ENCODE results near the gene DDX3X.
"Not testable (repeated sequence)": the region's sequence is repeated elsewhere in the genome, so short reads cannot be mapped to it uniquely, and the experiment has no call there.

DDX3X gene

DNA sequence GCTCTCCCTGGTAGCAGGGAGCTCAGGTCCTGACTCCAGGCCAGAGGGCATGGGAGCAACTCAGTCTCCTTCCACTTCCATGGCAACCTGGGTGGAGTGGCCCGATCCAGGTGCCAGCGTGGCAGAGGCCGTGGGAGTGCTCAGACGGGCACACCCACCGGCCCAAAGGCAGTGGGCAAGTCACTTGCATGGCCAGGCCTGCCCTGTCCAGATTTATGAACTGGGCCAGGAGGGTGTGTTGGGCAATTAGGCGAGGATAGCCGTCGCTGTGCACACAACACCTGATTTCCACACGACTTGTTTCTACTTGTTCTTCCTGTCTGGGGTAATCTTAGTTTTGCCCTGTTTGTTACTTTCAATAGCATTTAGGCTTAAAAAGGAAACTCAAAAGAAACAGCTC is 57.6 kb downstream of the DDX3X start:
- Histone ChIP-seq H3K36me3 (ENCODE audit: control insufficient read depth, insufficient read depth, low read length) (no peaks in the 10 kb centered on the region), H3K27ac (no peak overlapping the region), H3K9me3 (ENCODE audit: control insufficient read depth, low read length) (no peaks in the 10 kb centered on the region), H3K27me3 (ENCODE audit: control insufficient read depth, insufficient read depth, low read length) (no peaks in the 10 kb centered on the region), H3K4me1 (no peaks in the 10 kb centered on the region), H3K4me3 (ENCODE audit: low read depth, low read length) (no peak overlapping the region), H3K79me2 (no peaks in the 10 kb centered on the region), H3K9ac (no peak overlapping the region), H2AFZ (no peak overlapping the region), H3K4me2 (ENCODE audit: low read length) (no peak overlapping the region)
- TF ChIP-seq, protein P1, sequence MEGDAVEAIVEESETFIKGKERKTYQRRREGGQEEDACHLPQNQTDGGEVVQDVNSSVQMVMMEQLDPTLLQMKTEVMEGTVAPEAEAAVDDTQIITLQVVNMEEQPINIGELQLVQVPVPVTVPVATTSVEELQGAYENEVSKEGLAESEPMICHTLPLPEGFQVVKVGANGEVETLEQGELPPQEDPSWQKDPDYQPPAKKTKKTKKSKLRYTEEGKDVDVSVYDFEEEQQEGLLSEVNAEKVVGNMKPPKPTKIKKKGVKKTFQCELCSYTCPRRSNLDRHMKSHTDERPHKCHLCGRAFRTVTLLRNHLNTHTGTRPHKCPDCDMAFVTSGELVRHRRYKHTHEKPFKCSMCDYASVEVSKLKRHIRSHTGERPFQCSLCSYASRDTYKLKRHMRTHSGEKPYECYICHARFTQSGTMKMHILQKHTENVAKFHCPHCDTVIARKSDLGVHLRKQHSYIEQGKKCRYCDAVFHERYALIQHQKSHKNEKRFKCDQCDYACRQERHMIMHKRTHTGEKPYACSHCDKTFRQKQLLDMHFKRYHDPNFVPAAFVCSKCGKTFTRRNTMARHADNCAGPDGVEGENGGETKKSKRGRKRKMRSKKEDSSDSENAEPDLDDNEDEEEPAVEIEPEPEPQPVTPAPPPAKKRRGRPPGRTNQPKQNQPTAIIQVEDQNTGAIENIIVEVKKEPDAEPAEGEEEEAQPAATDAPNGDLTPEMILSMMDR (IDR thresholded peaks at IDR 0.05): no peak

GRCh38 chrX:41394293-41394692 is 60.3 kb downstream of the DDX3X start:
- no peak overlapping the region for H3K4me3 ChIP-seq (ENCODE audit: low read depth, low read length)
- TF ChIP-seq, protein P1 (IDR thresholded peaks at IDR 0.05): no peak
- H3K27ac ChIP-seq: no peak overlapping the region
- H3K27me3 ChIP-seq (ENCODE audit: control insufficient read depth, insufficient read depth, low read length): no peaks in the 10 kb centered on the region
- H2AFZ ChIP-seq: no peak overlapping the region
- H3K9ac ChIP-seq: no peak overlapping the region
- H3K4me1 ChIP-seq: no peaks in the 10 kb centered on the region
- no peaks in the 10 kb centered on the region for H3K9me3 ChIP-seq (ENCODE audit: control insufficient read depth, low read length)
- H3K79me2 ChIP-seq: no peaks in the 10 kb centered on the region
- H3K4me2 ChIP-seq (ENCODE audit: low read length): no peak overlapping the region
- H3K36me3 ChIP-seq (ENCODE audit: control insufficient read depth, insufficient read depth, low read length): no peaks in the 10 kb centered on the region

DNA sequence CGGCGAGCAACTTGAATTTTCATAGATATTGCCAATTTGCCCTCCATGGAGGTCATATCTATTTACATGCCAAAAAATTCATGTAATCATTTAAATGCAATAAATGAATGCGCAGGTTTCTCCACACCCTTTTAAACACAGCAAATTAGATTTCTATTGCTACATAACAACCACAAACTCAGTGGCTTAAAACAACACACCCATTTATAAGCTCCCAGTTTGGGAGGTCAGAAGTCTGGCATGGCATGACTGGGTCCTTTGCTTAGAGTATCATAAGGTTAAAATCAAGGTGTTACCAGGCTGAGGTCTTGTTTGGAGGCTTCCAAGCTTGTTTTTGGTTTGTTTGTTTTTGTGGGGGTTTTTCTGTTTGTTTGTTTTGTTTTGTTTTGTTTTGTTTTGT is 63.3 kb downstream of the DDX3X start:
- H3K4me3 ChIP-seq (ENCODE audit: low read depth, low read length): no peak overlapping the region
- TF ChIP-seq, protein P1 (IDR thresholded peaks at IDR 0.05): no peak
- no peaks in the 10 kb centered on the region for H3K9me3 ChIP-seq (ENCODE audit: control insufficient read depth, low read length)
- no peak overlapping the region for H3K9ac ChIP-seq
- no peak overlapping the region for H3K27ac ChIP-seq
- H2AFZ ChIP-seq: no peak overlapping the region
- no peaks in the 10 kb centered on the region for H3K36me3 ChIP-seq (ENCODE audit: control insufficient read depth, insufficient read depth, low read length)
- no peak overlapping the region for H3K4me2 ChIP-seq (ENCODE audit: low read length)
- no peaks in the 10 kb centered on the region for H3K27me3 ChIP-seq (ENCODE audit: control insufficient read depth, insufficient read depth, low read length)
- H3K4me1 ChIP-seq: no peaks in the 10 kb centered on the region
- H3K79me2 ChIP-seq: no peaks in the 10 kb centered on the region

GRCh38 chrX:41397768-41398167 is 63.8 kb downstream of the DDX3X start:
- TF ChIP-seq, protein P1 (IDR thresholded peaks at IDR 0.05): no peak
- Histone ChIP-seq H3K4me2 (ENCODE audit: low read length) (no peak overlapping the region), H3K79me2 (no peaks in the 10 kb centered on the region), H3K4me3 (ENCODE audit: low read depth, low read length) (no peak overlapping the region), H3K36me3 (ENCODE audit: control insufficient read depth, insufficient read depth, low read length) (no peaks in the 10 kb centered on the region), H3K4me1 (no peaks in the 10 kb centered on the region), H3K27me3 (ENCODE audit: control insufficient read depth, insufficient read depth, low read length) (no peaks in the 10 kb centered on the region), H3K9ac (no peak overlapping the region), H3K27ac (no peak overlapping the region), H2AFZ (no peak overlapping the region), H3K9me3 (ENCODE audit: control insufficient read depth, low read length) (no peaks in the 10 kb centered on the region)

- H3K36me3 ChIP-seq (ENCODE audit: control insufficient read depth, insufficient read depth, low read length); H3K4me1 ChIP-seq; H3K9ac ChIP-seq; H3K79me2 ChIP-seq; H3K27me3 ChIP-seq (ENCODE audit: control insufficient read depth, insufficient read depth, low read length); H3K27ac ChIP-seq; H3K9me3 ChIP-seq (ENCODE audit: control insufficient read depth, low read length); H3K4me3 ChIP-seq (ENCODE audit: low read depth, low read length); H3K4me2 ChIP-seq (ENCODE audit: low read length); H2AFZ ChIP-seq: not testable (repeated sequence)
Measured at GRCh38 chrX:41402556-41402955, 68.6 kb downstream of the DDX3X start.

Data from parathyroid adenoma (tissue), 2 donors.